Nephron progenitor cell (in vitro differentiated cells): ENCODE results near the gene PDILT.
"Not testable (repeated sequence)": the region's sequence is repeated elsewhere in the genome, so short reads cannot be mapped to it uniquely, and the experiment has no call there.

Experiments used
- DNase-seq: peaks from one replicate; pipeline ENCODE4 v3.0.0; 2021
- H3K27ac Mint-ChIP-seq: 2 replicates; pipeline ENCODE4 v1.8.0; 2021; ENCODE audit warnings: mild to moderate bottlenecking, moderate library complexity, mixed read lengths
- H3K27me3 Mint-ChIP-seq: 2 replicates; pipeline ENCODE4 v1.8.0; 2021; ENCODE audit warnings: mild to moderate bottlenecking, low read depth, mixed read lengths; ENCODE audit not compliant: poor library complexity
- H3K36me3 Mint-ChIP-seq: 2 replicates; pipeline ENCODE4 v1.8.0; 2021; ENCODE audit warnings: low read depth, mixed read lengths
- H3K4me1 Mint-ChIP-seq: 2 replicates; pipeline ENCODE4 v1.8.0; 2021; ENCODE audit warnings: mixed read lengths
- H3K4me3 Mint-ChIP-seq: 2 replicates; pipeline ENCODE4 v1.8.0; 2021; ENCODE audit warnings: mild to moderate bottlenecking, moderate library complexity, mixed read lengths
- H3K9me3 Mint-ChIP-seq: 2 replicates; pipeline ENCODE4 v1.8.0; 2021; ENCODE audit warnings: mild to moderate bottlenecking, moderate library complexity, mixed read lengths
- CTCF ChIP-seq: fragments of 200-600 bp; sonication (generic); IDR thresholded peaks from 2 replicates; pipeline ENCODE4 v1.5.0; 2021; ENCODE audit warnings: antibody characterized with exemption

The PDILT gene

GRCh38 chr16:20313741-20314140 lies 90.8 kb downstream of the PDILT start:
- H3K27ac Mint-ChIP-seq: no peak overlapping the region
- H3K27me3 Mint-ChIP-seq: peaks cover 29% of the 10 kb centered on the region
- TF ChIP-seq CTCF: no peak
- H3K36me3 Mint-ChIP-seq: no peaks in the 10 kb centered on the region
- H3K9me3 Mint-ChIP-seq: no peaks in the 10 kb centered on the region
- H3K4me3 Mint-ChIP-seq: no peak overlapping the region
- DNase-seq: no peak
- H3K4me1 Mint-ChIP-seq: no peaks in the 10 kb centered on the region

- not testable (repeated sequence) for H3K4me1 Mint-ChIP-seq, DNase-seq, H3K27ac Mint-ChIP-seq, H3K36me3 Mint-ChIP-seq, H3K4me3 Mint-ChIP-seq, H3K9me3 Mint-ChIP-seq
- peaks cover 22% of the 10 kb centered on the region for H3K27me3 Mint-ChIP-seq
These were observed 91.9 kb downstream of the PDILT start for GRCh38 chr16:20312536-20313095.

- H3K27ac Mint-ChIP-seq: no peak overlapping the region
- DNase-seq: no peak
- TF ChIP-seq CTCF: no peak
- no peaks in the 10 kb centered on the region for H3K36me3 Mint-ChIP-seq
- H3K4me3 Mint-ChIP-seq: no peak overlapping the region
- peaks cover 13% of the 10 kb centered on the region for H3K27me3 Mint-ChIP-seq
- no peaks in the 10 kb centered on the region for H3K9me3 Mint-ChIP-seq
- H3K4me1 Mint-ChIP-seq: no peaks in the 10 kb centered on the region
These were observed 93.0 kb downstream of the PDILT start for GRCh38 chr16:20311548-20311947.

GRCh38 chr16:20310421-20311395 lies 93.8 kb downstream of the PDILT start:
- Mint-ChIP-seq H3K4me3 (no peak overlapping the region), H3K9me3 (no peaks in the 10 kb centered on the region), H3K27me3 (peaks cover 7% of the 10 kb centered on the region), H3K36me3 (no peaks in the 10 kb centered on the region), H3K4me1 (no peaks in the 10 kb centered on the region), H3K27ac (no peak overlapping the region)
- no peak for DNase-seq
- no peak for TF ChIP-seq CTCF

GRCh38 chr16:20309786-20310185 lies 94.8 kb downstream of the PDILT start:
- Mint-ChIP-seq H3K27me3 (peaks cover 6% of the 10 kb centered on the region), H3K4me3 (no peak overlapping the region), H3K9me3 (no peaks in the 10 kb centered on the region), H3K4me1 (no peaks in the 10 kb centered on the region), H3K36me3 (no peaks in the 10 kb centered on the region), H3K27ac (no peak overlapping the region)
- TF ChIP-seq CTCF: no peak
- no peak for DNase-seq
